Ishikawa (cell line): ENCODE data around the gene ENOX1.

Source experiments
- CEBPB ChIP-seq: IDR thresholded peaks from 2 replicates; pipeline ENCODE4 v1.6.1; 2012
- CREB1 ChIP-seq: IDR thresholded peaks from 2 replicates; pipeline ENCODE4 v1.6.1; 2012; ENCODE audit warnings: low read depth
- EGR1 ChIP-seq: IDR thresholded peaks from 2 replicates; pipeline ENCODE4 v1.6.1; 2012
- EP300 ChIP-seq: IDR thresholded peaks from 2 replicates; pipeline ENCODE4 v1.6.1; 2012; ENCODE audit warnings: borderline replicate concordance
- FOXM1 ChIP-seq: IDR thresholded peaks from 2 replicates; pipeline ENCODE4 v1.6.1; 2012; ENCODE audit warnings: low read depth, borderline replicate concordance
- NFIC ChIP-seq: IDR thresholded peaks from 2 replicates; pipeline ENCODE4 v1.6.1; 2012
- RAD21 ChIP-seq: IDR thresholded peaks from 2 replicates; pipeline ENCODE4 v1.6.1; 2012; ENCODE audit warnings: low read depth
- TAF1 ChIP-seq: IDR thresholded peaks from 2 replicates; pipeline ENCODE4 v1.6.1; 2012; ENCODE audit warnings: low read depth, mild to moderate bottlenecking
- TCF12 ChIP-seq: IDR thresholded peaks from 2 replicates; pipeline ENCODE4 v1.6.1; 2012; ENCODE audit warnings: low read depth
- TEAD4 ChIP-seq: IDR thresholded peaks from 2 replicates; pipeline ENCODE4 v1.6.1; 2012
- YY1 ChIP-seq: IDR thresholded peaks from 2 replicates; pipeline ENCODE4 v1.6.1; 2012; ENCODE audit warnings: low read depth
- ZBTB7A ChIP-seq: IDR thresholded peaks from 2 replicates; pipeline ENCODE4 v1.6.1; 2012; ENCODE audit warnings: low read depth
- TF ChIP-seq, protein P1 (sequence below): IDR thresholded peaks from 2 replicates; pipeline ENCODE4 v1.6.1; 2012
- TF ChIP-seq, protein P2 (sequence below): IDR thresholded peaks from 2 replicates; pipeline ENCODE4 v1.6.1; 2012; ENCODE audit warnings: low read depth, mild to moderate bottlenecking

- TF ChIP-seq, protein P1, sequence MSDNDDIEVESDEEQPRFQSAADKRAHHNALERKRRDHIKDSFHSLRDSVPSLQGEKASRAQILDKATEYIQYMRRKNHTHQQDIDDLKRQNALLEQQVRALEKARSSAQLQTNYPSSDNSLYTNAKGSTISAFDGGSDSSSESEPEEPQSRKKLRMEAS = no peak
- no peak for TF ChIP-seq YY1
- TF ChIP-seq TAF1 = no peak
- no peak for TF ChIP-seq RAD21
- TF ChIP-seq CEBPB = no peak
- no peak for TF ChIP-seq EP300
- TF ChIP-seq FOXM1 = no peak
- no peak for TF ChIP-seq NFIC
- TF ChIP-seq TCF12 = no peak
- TF ChIP-seq EGR1 = no peak
- TF ChIP-seq TEAD4 = no peak
- TF ChIP-seq, protein P2, sequence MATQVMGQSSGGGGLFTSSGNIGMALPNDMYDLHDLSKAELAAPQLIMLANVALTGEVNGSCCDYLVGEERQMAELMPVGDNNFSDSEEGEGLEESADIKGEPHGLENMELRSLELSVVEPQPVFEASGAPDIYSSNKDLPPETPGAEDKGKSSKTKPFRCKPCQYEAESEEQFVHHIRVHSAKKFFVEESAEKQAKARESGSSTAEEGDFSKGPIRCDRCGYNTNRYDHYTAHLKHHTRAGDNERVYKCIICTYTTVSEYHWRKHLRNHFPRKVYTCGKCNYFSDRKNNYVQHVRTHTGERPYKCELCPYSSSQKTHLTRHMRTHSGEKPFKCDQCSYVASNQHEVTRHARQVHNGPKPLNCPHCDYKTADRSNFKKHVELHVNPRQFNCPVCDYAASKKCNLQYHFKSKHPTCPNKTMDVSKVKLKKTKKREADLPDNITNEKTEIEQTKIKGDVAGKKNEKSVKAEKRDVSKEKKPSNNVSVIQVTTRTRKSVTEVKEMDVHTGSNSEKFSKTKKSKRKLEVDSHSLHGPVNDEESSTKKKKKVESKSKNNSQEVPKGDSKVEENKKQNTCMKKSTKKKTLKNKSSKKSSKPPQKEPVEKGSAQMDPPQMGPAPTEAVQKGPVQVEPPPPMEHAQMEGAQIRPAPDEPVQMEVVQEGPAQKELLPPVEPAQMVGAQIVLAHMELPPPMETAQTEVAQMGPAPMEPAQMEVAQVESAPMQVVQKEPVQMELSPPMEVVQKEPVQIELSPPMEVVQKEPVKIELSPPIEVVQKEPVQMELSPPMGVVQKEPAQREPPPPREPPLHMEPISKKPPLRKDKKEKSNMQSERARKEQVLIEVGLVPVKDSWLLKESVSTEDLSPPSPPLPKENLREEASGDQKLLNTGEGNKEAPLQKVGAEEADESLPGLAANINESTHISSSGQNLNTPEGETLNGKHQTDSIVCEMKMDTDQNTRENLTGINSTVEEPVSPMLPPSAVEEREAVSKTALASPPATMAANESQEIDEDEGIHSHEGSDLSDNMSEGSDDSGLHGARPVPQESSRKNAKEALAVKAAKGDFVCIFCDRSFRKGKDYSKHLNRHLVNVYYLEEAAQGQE = no peak
- no peak for TF ChIP-seq ZBTB7A
- no peak for TF ChIP-seq CREB1
Observed at GRCh38 chr13:43232144-43232872, 554.5 kb downstream of the ENOX1 start.
